NCI-H748 treated with DMSO at 0.1 percent for 48 hours (cell line): ENCODE measurements around the gene TCTN1.

Source experiments
- DNase-seq: peaks from one replicate; lab custom pipeline; 2025; lab: John Stamatoyannopoulos, UW

Gene TCTN1

DNA sequence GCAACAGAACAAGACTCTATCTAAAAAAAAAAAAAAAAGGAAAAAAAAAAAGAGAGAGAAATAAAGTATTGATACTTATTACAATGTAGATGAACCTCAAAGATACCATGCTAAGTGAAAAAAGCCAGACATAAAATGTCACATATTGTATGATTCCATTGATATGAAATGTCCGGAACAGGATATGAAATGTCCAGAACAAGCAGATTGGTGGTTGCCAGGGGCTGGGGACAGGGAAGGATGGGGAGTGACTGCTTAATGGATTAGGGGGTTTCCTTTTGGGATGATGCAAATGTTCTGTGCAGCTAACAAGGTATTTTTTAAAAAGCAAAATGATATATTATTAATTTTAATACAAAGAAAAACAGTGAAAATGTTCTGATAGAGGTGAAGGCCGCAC is 70.0 kb downstream of the TCTN1 start:
- DNase-seq = no peak

DNA sequence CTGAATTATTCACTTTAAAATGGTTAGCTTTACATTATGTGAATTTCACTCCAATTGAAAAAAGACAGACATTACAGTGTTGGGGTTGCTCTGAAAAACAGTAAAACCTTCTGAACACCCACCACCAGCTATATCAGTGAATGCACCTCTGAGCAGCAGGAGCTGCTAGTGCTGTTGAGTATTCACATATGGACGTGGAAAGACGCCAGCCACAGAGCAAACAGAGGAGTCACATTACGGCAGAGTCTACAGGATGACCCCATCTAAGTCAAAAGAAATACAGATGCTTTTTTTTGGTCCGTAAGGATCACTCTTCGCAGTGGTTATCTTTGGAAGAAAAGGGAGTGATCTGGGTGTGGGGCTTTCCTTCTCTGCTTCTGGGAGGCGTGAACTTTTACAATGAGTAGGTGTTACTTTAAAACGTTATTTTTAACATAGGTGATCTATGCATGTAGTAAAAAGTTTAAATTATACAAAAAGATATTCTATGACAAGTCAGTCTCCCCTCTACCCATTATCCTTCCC is 70.4 kb downstream of the TCTN1 start:
- no peak for DNase-seq

DNA sequence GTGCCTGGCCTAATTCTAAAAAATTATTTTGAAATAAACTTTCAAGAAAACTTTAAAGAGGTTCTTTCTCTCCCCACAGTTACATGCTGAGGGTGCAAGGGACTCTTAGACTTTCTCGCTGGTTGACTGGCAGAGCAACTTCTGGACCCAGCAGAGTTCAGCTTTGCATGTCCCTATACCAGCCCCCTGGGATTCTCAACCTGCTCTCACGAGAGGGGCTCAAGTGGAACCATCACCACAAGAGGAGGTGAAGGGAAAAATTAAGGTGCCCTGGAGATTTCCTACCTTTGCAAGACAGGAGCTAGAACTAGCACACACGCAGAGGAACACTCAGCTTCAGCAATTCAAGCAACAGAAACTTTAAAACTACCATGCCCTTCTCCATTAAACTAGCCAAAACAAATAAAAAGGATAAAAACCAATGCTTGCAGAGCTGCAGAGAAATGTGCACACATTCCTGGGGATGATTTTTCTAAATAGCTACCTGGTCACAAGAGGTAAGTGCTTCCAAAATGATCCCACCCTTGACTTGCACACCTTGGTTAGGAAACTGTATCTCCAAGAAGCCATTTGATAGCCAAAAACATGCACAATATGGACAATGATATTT is 72.5 kb downstream of the TCTN1 start:
- no peak for DNase-seq

DNA sequence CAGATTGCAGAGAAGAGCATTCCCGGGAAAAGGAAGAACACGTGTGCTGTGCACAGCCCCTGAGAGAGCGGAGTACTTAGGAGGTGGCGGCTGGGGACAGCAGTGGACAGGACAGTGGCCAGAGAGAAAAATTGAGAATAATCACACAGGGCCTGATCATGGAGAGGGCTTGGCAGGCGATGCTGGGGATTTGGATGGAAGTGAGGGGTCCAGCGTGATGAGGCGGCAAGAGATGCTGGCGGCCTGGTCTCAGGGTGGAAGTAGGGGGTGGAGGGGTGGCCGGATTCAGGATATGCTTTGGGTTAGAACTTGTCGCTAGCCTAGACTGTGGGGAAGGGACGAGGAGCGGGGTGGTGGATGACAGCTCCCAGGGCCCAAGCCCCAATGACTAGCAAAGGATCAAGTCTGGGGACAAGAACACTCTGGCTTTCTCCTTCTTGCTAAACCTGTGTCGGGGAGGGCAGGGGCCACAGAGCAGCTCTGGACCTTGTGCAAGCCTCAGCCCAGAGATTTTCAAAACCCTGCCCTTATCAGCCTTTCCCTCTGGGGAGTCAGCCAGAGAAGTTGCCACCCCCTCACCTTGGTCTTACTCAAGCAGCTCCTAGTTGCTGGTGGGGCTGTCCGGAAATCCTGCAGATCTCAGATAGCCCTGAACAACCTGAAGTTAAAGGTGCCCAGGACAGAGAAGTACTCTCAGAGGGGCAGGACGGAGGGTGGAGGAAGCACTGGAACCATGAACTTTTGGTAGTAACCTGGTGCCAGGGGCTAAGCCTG is 73.7 kb downstream of the TCTN1 start:
- no peak for DNase-seq

DNA sequence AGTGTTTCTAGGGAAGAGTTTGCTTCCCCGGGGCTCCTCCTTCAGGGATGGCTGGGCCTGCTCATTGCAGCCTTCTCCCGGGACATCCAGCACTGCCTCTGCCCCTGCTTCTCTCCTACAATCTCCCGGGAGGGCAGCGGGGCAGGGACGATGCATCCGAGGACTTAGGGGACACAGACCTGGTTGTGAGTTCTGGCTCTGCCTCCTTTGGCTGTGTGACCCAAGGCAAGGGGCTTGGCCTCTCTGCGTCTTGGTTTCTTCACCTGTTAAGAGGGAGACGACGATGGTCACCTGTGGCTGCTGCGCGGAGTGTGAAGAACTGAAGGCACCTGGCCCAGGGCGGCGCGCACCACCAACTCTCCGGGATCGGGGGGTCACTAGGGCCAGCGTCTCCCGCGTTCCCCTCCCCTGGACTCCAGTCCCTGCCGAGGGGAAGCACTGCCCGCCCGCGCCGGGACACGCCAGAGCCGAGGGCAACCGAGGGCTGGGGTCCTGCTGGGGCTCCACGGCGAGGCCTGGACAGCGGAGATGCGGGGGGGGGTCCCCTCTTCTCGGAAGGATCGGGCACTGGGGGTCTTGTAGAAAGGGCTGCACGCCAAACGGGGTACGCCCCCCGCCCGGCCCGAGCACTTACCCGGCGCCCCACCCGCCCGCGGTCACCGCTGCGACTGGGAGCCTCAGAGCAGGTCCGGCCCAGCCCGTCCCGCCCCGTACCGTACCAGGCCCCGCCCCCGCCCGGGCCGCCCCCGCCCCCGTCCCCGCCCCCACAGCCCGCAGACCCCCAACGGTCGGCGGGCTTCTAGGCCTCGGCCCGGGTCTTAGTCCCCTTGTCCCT is 74.7 kb downstream of the TCTN1 start, which contains the start of gene HVCN1:
Gene HVCN1 (minus strand): TSS at position 670 of the 835 bp plus-strand sequence. CDS start 5,870 bp downstream, outside the sequence.
- DNase-seq = no peak

DNA sequence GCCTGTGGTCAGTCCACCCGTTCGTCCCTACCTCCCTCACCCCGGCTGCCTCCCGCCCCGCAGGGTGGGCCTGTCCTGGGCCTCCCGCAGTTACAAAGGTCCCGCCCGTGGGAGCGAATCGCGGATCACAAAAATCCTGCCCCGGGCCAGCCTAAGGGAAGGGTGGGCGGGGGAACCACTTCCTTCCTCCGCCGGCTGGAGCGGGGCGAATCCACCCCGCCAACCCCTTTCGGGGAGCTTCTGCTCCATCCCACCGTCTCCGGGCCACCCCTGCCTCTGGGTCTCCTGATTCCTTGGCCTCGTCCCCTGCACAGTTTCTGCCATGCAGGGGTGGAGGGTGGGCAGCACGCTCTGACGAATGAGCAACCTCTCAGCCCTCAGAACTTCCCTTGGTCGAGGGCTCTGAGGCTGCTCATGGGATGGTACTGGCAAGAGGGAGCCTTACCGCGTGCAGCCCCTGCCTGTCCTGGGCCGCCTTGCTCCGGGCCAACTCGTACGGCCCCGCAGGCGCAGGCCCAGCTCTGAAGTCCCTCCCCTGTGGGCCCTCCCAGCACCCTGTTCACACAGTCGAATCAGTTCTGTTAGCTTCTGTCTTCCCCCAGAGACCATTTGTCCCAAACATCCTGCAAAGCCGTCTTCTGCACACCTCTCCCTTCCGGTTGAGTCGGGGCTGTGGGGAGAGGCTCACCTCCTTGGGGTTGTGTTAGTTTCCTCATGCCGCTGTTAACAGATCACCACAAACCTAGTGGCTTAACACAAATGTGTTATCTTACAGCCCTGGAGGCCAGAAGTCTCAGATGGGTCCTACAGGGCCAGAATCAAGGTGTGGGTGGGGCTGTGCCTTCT is 75.6 kb downstream of the TCTN1 start:
- no peak for DNase-seq

DNA sequence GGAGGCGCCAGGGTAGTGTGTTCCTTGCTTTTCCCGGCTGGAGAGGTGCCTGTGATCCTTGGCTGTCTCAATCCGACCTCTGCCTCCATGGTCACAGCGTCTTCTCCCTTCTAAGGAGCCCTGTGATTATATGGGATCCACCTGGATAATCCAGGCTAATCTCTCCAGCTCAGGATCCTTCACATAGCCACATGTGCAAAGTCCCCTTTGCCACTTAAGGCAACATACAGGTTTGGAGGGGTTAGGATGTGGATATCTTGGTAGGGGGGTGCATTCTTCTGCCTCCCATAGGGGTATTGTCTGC is 76.2 kb downstream of the TCTN1 start:
- no peak for DNase-seq

DNA sequence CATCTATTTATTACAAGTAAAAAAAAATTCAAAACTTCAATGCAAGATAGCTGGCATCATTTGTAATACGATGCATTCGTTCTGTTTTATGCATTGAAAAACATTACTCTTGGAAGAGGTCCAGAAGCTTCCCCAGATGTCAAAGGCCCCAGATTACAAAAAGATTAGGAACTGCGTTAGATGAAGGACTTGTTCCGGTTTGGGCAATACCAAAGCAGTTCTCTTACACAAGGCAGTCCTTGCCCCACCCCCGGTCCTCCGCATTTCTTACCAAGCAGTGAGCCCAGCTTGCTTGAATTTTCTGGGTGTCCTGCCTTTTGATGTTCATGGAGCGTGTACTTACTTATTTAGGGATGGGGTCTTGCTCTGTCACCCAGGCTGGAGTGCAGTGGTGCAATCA is 79.8 kb downstream of the TCTN1 start:
- no peak for DNase-seq

DNA sequence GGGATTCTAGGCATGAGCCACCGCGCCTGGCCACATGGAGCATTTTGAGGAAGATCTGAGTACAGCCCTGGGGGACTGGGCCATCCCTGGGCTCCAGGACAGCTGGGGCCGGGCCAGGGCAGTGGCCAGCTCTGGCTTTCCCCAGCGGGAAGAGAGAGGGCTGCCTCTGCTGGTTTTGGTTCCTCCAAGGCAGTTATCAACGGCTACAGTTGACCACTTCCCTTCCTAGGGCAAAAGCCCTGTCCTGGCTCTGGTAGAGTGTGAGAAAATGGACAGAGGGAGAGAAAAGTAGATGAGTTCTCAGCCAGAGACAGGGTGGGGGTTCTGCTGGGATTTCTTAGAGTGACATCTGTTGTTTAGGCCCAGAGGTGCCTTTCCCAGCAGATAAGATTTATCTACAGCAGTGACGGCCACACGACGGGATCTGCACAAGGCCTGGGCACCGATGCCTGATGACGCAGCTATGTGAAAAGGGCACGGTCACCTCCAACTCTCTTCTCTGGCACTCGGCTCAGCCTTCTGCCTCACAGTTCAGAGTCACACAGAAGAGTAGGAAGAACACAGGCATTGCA is 80.5 kb downstream of the TCTN1 start:
- DNase-seq = no peak

DNA sequence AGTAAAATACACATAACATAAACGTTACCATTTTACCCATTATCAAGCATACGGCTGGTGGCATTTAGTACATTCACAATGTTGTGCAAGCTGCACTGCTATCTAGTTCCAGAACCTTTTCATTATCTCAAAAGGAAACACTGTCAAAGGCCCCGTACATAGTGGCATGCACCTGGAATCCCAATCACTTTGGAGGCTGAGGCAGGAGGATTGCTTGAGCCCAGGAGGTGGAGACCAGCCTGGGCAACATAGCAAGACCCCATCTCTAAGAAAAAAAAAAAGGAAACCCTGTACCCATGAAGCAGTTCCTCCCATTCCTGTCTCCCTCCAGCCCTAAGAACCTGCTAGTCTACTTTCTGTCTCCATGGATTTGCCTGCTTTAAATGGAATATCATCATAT is 82.4 kb downstream of the TCTN1 start:
- no peak for DNase-seq

DNA sequence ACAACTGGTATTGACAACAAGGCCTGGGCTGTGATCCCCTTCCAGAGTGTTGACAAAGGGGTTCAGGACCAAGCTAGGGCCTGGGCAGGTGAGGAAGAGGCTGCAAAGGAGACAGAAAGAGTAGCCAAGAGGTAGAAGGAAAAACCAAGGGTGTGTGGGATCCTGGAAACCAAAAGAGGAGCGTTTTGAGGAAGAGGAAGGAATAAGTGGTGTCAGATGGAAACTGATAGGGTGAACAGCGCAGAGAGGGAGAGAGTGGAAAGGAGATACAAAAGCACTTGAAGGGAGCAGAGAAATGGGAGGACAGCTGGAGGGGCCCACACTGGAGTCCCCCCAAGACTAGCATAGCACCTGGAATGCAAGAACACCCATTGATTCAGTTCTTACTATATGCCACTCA is 83.3 kb downstream of the TCTN1 start:
- DNase-seq = no peak

DNA sequence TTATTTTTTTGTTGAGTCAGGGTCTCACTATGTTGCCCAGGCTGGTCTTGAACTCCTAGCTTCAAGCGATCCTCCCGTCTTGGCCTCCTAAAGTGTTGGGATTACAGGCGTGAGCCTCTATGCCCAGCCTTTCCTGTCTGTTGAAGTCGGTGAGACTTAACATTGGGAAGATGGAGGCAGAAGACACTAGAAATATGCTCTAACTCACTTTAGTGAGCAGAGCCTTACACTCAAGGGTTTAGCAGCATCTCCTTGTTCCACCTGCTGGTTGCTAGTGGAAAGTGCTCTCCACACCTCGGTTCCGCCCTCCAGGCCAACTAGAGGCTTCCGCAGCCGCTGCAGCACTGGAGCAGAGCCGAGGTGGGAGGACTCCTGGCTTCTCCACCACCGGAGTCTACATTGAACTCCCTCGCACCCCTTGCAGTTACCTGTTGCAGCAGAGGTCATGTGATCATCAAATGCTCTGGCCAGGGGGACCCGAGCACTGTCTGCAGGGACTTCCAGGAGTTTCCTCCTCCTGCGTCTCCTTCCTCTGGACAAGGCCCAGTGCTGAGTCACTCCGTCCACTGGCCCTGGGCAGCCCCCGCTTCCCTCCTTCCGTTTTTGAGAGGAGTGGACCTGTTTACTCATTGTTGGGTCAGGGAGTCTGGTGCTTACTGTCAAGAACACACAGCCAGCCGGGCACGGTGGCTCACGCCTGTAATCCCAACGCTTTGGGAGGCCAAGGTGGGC is 84.4 kb downstream of the TCTN1 start:
- no peak for DNase-seq
